B cell (primary cell): Measurements from ENCODE around the gene TMEM250. TPM values are rescaled to one million over a fixed set of nuclear protein-coding genes. Genes with fewer than 3 reads are reported as not detected.

Experiments
- ATAC-seq: fragments of 200-7000 bp; cut with Tn5 transposase; one replicate; pipeline ENCODE4 v1.10.0; 2021; ENCODE audit warnings: low read depth, mild to moderate bottlenecking, moderate number of reproducible peaks, moderate library complexity
- CTCF ChIA-PET: fragments of 350-600 bp; sonication (Branson Sonifier 250); formaldehyde crosslinking; loops from one replicate; lab custom pipeline; 2021; ENCODE audit warnings: antibody characterized with exemption, inconsistent platforms; lab: Charles Lee
- POLR2A ChIA-PET: fragments of 350-600 bp; sonication (Branson Sonifier 250); formaldehyde crosslinking; loops from one replicate; lab custom pipeline; 2021; ENCODE audit warnings: antibody characterized with exemption; lab: Charles Lee
- DNase-seq: peaks from one replicate; pipeline ENCODE4 v3.0.0; 2013
- H2AFZ ChIP-seq: 2 replicates; pipeline ENCODE4 v1.6.1; 2012; ENCODE audit warnings: mild to moderate bottlenecking, low read depth, low read length; ENCODE audit not compliant: insufficient read depth, poor library complexity, severe bottlenecking
- H3K27ac ChIP-seq, 2 donors: 1 replicate in 1 of 2; 2 replicates in 1 of 2; pipeline ENCODE4 v1.5.1; 2012 to 2013; ENCODE audit warnings: low read length in 2 of 2, mild to moderate bottlenecking in 2 of 2, moderate library complexity in 1 of 2
- H3K27me3 ChIP-seq, 4 experiments: fragments of 200-600 bp in 1 of 4; sonication (generic) in 1 of 4; replicated peaks in 1 of 4; 1 replicate in 2 of 4; 2 replicates in 2 of 4; pipeline versions ENCODE4 v1.6.1 to v1.7.0; 2013 to 2016; ENCODE audit warnings: low read length in 3 of 4, mild to moderate bottlenecking in 2 of 4, mixed read lengths in 1 of 4, moderate library complexity in 1 of 4; ENCODE audit not compliant: insufficient read depth in 4 of 4, control insufficient read depth in 3 of 4; ENCODE audit errors: control extremely low read depth in 1 of 4
- H3K36me3 ChIP-seq, 2 experiments: replicated peaks in 1 of 2; 1 replicate in 1 of 2; 2 replicates in 1 of 2; pipeline versions ENCODE4 v1.6.1 to v1.7.1; 2013; ENCODE audit warnings: low read length in 1 of 2; ENCODE audit not compliant: insufficient read depth in 2 of 2, control insufficient read depth in 1 of 2; ENCODE audit errors: control extremely low read depth in 1 of 2, extremely low read depth in 1 of 2
- H3K4me1 ChIP-seq, 2 donors: fragments of 200-600 bp in 1 of 2; sonication (generic) in 1 of 2; 1 replicate in 1 of 2; 2 replicates in 1 of 2; pipeline versions ENCODE4 v1.5.1 to v1.6.1; 2013 to 2017; ENCODE audit warnings: low read length in 2 of 2; ENCODE audit not compliant: control insufficient read depth in 2 of 2, insufficient read depth in 2 of 2
- H3K4me2 ChIP-seq: replicated peaks from 2 replicates; pipeline ENCODE3; 2012; ENCODE audit warnings: mild to moderate bottlenecking, low read depth, low read length; ENCODE audit not compliant: poor library complexity, severe bottlenecking
- H3K4me3 ChIP-seq, 5 experiments: fragments of 200-600 bp in 1 of 5; sonication (generic) in 1 of 5; 1 replicate in 3 of 5; 2 replicates in 2 of 5; pipeline versions ENCODE4 v1.5.1 to v1.7.0; 2011 to 2016; ENCODE audit warnings: low read length in 4 of 5, mild to moderate bottlenecking in 4 of 5, low read depth in 2 of 5, control low read depth in 1 of 5, moderate library complexity in 1 of 5; ENCODE audit not compliant: insufficient read depth in 1 of 5; ENCODE audit errors: control extremely low read depth in 1 of 5, extremely low read depth in 1 of 5
- H3K79me2 ChIP-seq: fragments of 200-600 bp; sonication (generic); one replicate; pipeline ENCODE4 v1.6.0; 2016; ENCODE audit warnings: low read length; ENCODE audit not compliant: control insufficient read depth, insufficient read depth
- H3K9ac ChIP-seq: fragments of 200-600 bp; sonication (generic); 2 replicates; pipeline ENCODE4 v1.6.1; 2017; ENCODE audit warnings: mild to moderate bottlenecking, low read length, moderate library complexity
- H3K9me3 ChIP-seq, 3 donors: one replicate each; pipeline versions ENCODE4 v1.6.1 to v1.7.1; 2013; ENCODE audit warnings: low read length in 2 of 3; ENCODE audit not compliant: control insufficient read depth in 2 of 3, insufficient read depth in 1 of 3; ENCODE audit errors: control extremely low read depth in 1 of 3
- H4K20me1 ChIP-seq: 2 replicates; pipeline ENCODE4 v1.6.0; 2012; ENCODE audit warnings: mild to moderate bottlenecking, low read length; ENCODE audit not compliant: insufficient read depth, control insufficient read depth, poor library complexity, severe bottlenecking
- H3K27ac Mint-ChIP-seq: one replicate; pipeline ENCODE4 v1.8.0; 2021; ENCODE audit warnings: mixed read lengths
- H3K27me3 Mint-ChIP-seq: one replicate; pipeline ENCODE4 v1.8.0; 2021; ENCODE audit warnings: mixed read lengths
- H3K4me1 Mint-ChIP-seq: one replicate; pipeline ENCODE4 v1.8.0; 2021; ENCODE audit warnings: mixed read lengths
- H3K4me3 Mint-ChIP-seq: one replicate; pipeline ENCODE4 v1.8.0; 2021; ENCODE audit warnings: mixed read lengths
- H3K9me3 Mint-ChIP-seq: one replicate; pipeline ENCODE4 v1.8.0; 2022; ENCODE audit warnings: mixed read lengths; ENCODE audit not compliant: insufficient read depth
- CTCF ChIP-seq: fragments of 200-600 bp; IDR thresholded peaks from one replicate; pipeline ENCODE4 v1.8.0; 2022; ENCODE audit warnings: antibody characterized with exemption, mild to moderate bottlenecking
- EZH2 ChIP-seq: IDR thresholded peaks from 2 replicates; pipeline ENCODE4 v1.6.1; 2012; ENCODE audit warnings: borderline replicate concordance, low read depth, mild to moderate bottlenecking, moderate library complexity, low read length; ENCODE audit not compliant: insufficient read depth, poor library complexity, severe bottlenecking
- WGBS: methylation state at CpG from one replicate; pipeline ENCODE4 v1.1.5; 2013; ENCODE audit warnings: missing lambda C conversion rate; ENCODE audit not compliant: insufficient coverage; 5-methylcytosine and 5-hydroxymethylcytosine counted together
- intact Hi-C: fragments of 100-400 bp; cut with micrococcal nuclease; formaldehyde crosslinking; loops from one replicate; pipeline ENCODE4 v1.10.0; 2022
- polyA plus RNA-seq: library from polyadenylated mRNA; depleted of rRNA; stranded (reverse); fragments of >200 nt; gene quantifications from 2 replicates; pipeline ENCODE4 v1.2.3, GENCODE V29; 2012
- total RNA-seq, 2 donors: library from RNA; stranded (reverse); fragments of 120-200 nt in 1 of 2; gene quantifications; 1 replicate in 1 of 2; 2 replicates in 1 of 2; pipeline versions ENCODE4 v1.2.3 to v1.2.4, GENCODE V29; 2013 to 2022

TMEM250 gene
- total and polyA plus RNA-seq, 2 donors (not counting 1 experiment from before 2014, with no cell fraction given): 11.1 to 29.6 TPM

- H3K9ac ChIP-seq: no peak overlapping the region
- intact Hi-C loops: no loop called here
- no peak overlapping the region for H3K27ac ChIP-seq
- no peaks in the 10 kb centered on the region for H3K36me3 ChIP-seq
- no peak overlapping the region for H3K27ac Mint-ChIP-seq
- CTCF ChIA-PET: no interaction called here
- H3K4me2 ChIP-seq: no peak overlapping the region
- no peak overlapping the region for H3K4me3 ChIP-seq
- WGBS: 27% methylated on average over 14 of the region's 14 CpGs
- no peak for DNase-seq
- peaks cover 16% of the 10 kb centered on the region for H3K27me3 Mint-ChIP-seq
- no peaks in the 10 kb centered on the region for H4K20me1 ChIP-seq
- peaks cover 0 to 30% (median 7%) of the 10 kb centered on the region in 4 experiments for H3K27me3 ChIP-seq
- no peaks in the 10 kb centered on the region for H3K9me3 Mint-ChIP-seq
- peaks cover 10 to 11% of the 10 kb centered on the region in 2 donors for H3K4me1 ChIP-seq
- no peak for ATAC-seq
- H3K79me2 ChIP-seq: no peaks in the 10 kb centered on the region
- POLR2A ChIA-PET: no interaction called here
- no peak overlapping the region for H2AFZ ChIP-seq
- H3K4me3 Mint-ChIP-seq: no peak overlapping the region
- peaks cover 1% of the 10 kb centered on the region for H3K4me1 Mint-ChIP-seq
- TF ChIP-seq EZH2 (no peak), CTCF (no peak)
- H3K9me3 ChIP-seq: peaks cover 0 to 3% (median 0%) of the 10 kb centered on the region in 3 donors
Measured at GRCh38 chr9:136098844-136099243, 19.8 kb downstream of the TMEM250 start.

GRCh38 chr9:136098210-136098609 lies 20.5 kb downstream of the TMEM250 start:
- Mint-ChIP-seq H3K4me3 (no peak overlapping the region), H3K27ac (no peak overlapping the region), H3K4me1 (peaks cover 3% of the 10 kb centered on the region), H3K9me3 (no peaks in the 10 kb centered on the region), H3K27me3 (peaks cover 16% of the 10 kb centered on the region)
- intact Hi-C loops: no loop called here
- ChIA-PET POLR2A (no interaction called here), CTCF (interaction anchor here (5.1 kb wide), 1 partner anchor 25 kb away, joined by 21 read pairs; no protein-coding TSS in a partner anchor)
- no peaks in the 10 kb centered on the region for H4K20me1 ChIP-seq
- TF ChIP-seq EZH2 (no peak), CTCF (no peak)
- H3K9ac ChIP-seq: no peak overlapping the region
- H3K4me3 ChIP-seq: no peak overlapping the region
- H3K79me2 ChIP-seq: no peaks in the 10 kb centered on the region
- H3K4me1 ChIP-seq: peaks cover 10 to 12% of the 10 kb centered on the region in 2 donors
- WGBS: 84% methylated on average over 10 of the region's 11 CpGs
- no peak overlapping the region for H3K27ac ChIP-seq
- H3K4me2 ChIP-seq: no peak overlapping the region
- ATAC-seq (no peak), DNase-seq (no peak)
- no peaks in the 10 kb centered on the region for H3K36me3 ChIP-seq
- H2AFZ ChIP-seq: no peak overlapping the region
- peaks cover 0 to 3% (median 0%) of the 10 kb centered on the region in 3 donors for H3K9me3 ChIP-seq
- peaks cover 0 to 33% (median 8%) of the 10 kb centered on the region in 4 experiments for H3K27me3 ChIP-seq
